SU-DHL-6 (cell line): ENCODE data around the gene TPRA1.

Experiments used
- H2AFZ ChIP-seq: fragments of 200-600 bp; sonication (generic); 2 replicates; pipeline ENCODE4 v1.6.1; 2014; ENCODE audit warnings: low read depth, mild to moderate bottlenecking, moderate library complexity, mixed read lengths, antibody characterized with exemption, low read length; ENCODE audit not compliant: severe bottlenecking
- H3F3A ChIP-seq: fragments of 200-600 bp; shearing (Covaris generic); 2 replicates; pipeline ENCODE4 v1.6.0; 2016; ENCODE audit warnings: antibody characterized with exemption, mild to moderate bottlenecking; ENCODE audit not compliant: insufficient read depth
- H3K27ac ChIP-seq: fragments of 200-600 bp; sonication (generic); 2 replicates; pipeline ENCODE4 v1.5.1; 2016; ENCODE audit warnings: low read depth, mild to moderate bottlenecking, low read length, moderate library complexity, mixed read lengths
- H3K27me3 ChIP-seq: fragments of 200-600 bp; sonication (generic), shearing (Covaris generic); 2 replicates; pipeline ENCODE4 v1.6.0; 2014; ENCODE audit warnings: mild to moderate bottlenecking, low read length
- H3K36me3 ChIP-seq: fragments of 200-600 bp; sonication (generic); 2 replicates; pipeline ENCODE4 v1.6.1; 2014; ENCODE audit warnings: mild to moderate bottlenecking, low read length, mixed read lengths
- H3K4me2 ChIP-seq: fragments of 300-600, 200-600 bp; shearing (Covaris generic), sonication (generic); 2 replicates; pipeline ENCODE4 v1.6.0; 2014; ENCODE audit warnings: low read length, low read depth, mild to moderate bottlenecking; ENCODE audit not compliant: poor library complexity, severe bottlenecking
- H3K4me3 ChIP-seq: fragments of 200-600 bp; sonication (generic); 2 replicates; pipeline ENCODE4 v1.5.1; 2014; ENCODE audit warnings: antibody characterized with exemption, low read length, mild to moderate bottlenecking, mixed read lengths; ENCODE audit not compliant: insufficient read depth, poor library complexity, severe bottlenecking
- H3K79me2 ChIP-seq: fragments of 200-600 bp; sonication (generic); 2 replicates; pipeline ENCODE4 v1.6.1; 2014; ENCODE audit warnings: mild to moderate bottlenecking, low read length, moderate library complexity; ENCODE audit not compliant: insufficient read depth
- H3K9ac ChIP-seq: fragments of 200-600 bp; sonication (generic); 2 replicates; pipeline ENCODE4 v1.7.0; 2014; ENCODE audit warnings: mild to moderate bottlenecking, low read length
- H3K9me2 ChIP-seq: fragments of 200-600 bp; sonication (generic); replicated peaks from 2 replicates; pipeline ENCODE4 v1.6.1; 2014; ENCODE audit warnings: low read length; ENCODE audit not compliant: insufficient read depth
- H3K9me3 ChIP-seq: fragments of 200-600 bp; sonication (generic); 2 replicates; pipeline ENCODE4 v1.6.1; 2014; ENCODE audit warnings: low read length, mixed read lengths; ENCODE audit not compliant: insufficient read depth
- H4K20me1 ChIP-seq: fragments of 200-600 bp; sonication (generic); 2 replicates; pipeline ENCODE4 v1.6.1; 2014; ENCODE audit warnings: low read depth, mild to moderate bottlenecking, antibody characterized with exemption, low read length, moderate library complexity, mixed read lengths
- CTCF ChIP-seq: fragments of 200-600 bp; sonication (generic); IDR thresholded peaks from one replicate; pipeline ENCODE4 v1.5.1; 2017; ENCODE audit warnings: antibody characterized with exemption, mild to moderate bottlenecking, low read length, moderate library complexity; ENCODE audit not compliant: insufficient read depth, poor library complexity, severe bottlenecking
- EZH2phosphoT487 ChIP-seq: fragments of 200-600 bp; sonication (generic), shearing (Covaris generic); conservative IDR thresholded peaks from 2 replicates; pipeline ENCODE4 v1.6.1; 2018; ENCODE audit warnings: mild to moderate bottlenecking, antibody characterized with exemption, low read length, moderate library complexity, mixed read lengths

Gene TPRA1

GRCh38 chr3:127628788-127629466 is 38.4 kb upstream of the TPRA1 start, which contains the start of gene PODXL2:
Gene PODXL2, plus strand, starts transcription at chr3:127629185. Its CDS starts 35 bp downstream, at chr3:127629220.
- Histone ChIP-seq H3K9me3 (no peaks in the 10 kb centered on the region), H3K9ac (peak within 1 kb of the TSS; percentile 46), H3K79me2 (no peaks in the 10 kb centered on the region), H3K4me2 (peak within 1 kb of the TSS; percentile 50), H3K4me3 (peak within 1 kb of the TSS; percentile 34), H3F3A (peaks cover 8% of the 10 kb centered on the region; the same call in 1 of the 2 replicates), H3K27ac (no peak within 1 kb of the TSS), H3K36me3 (no peaks in the 10 kb centered on the region), H3K9me2 (no peaks in the 10 kb centered on the region), H3K27me3 (no peaks in the 10 kb centered on the region), H2AFZ (peak within 1 kb of the TSS; percentile 83), H4K20me1 (no peaks in the 10 kb centered on the region)
- TF ChIP-seq EZH2phosphoT487 (no peak), CTCF (no peak)

- Histone ChIP-seq H4K20me1 (no peaks in the 10 kb centered on the region), H3K9me2 (no peaks in the 10 kb centered on the region), H3F3A (peaks cover 8% of the 10 kb centered on the region; the same call in 1 of the 2 replicates), H3K27ac (no peak overlapping the region), H3K9me3 (no peaks in the 10 kb centered on the region), H2AFZ (no peak overlapping the region), H3K4me2 (no peak overlapping the region), H3K4me3 (no peak overlapping the region), H3K36me3 (no peaks in the 10 kb centered on the region), H3K79me2 (no peaks in the 10 kb centered on the region), H3K27me3 (no peaks in the 10 kb centered on the region), H3K9ac (no peak overlapping the region)
- no peak for TF ChIP-seq CTCF
- no peak for TF ChIP-seq EZH2phosphoT487
These were observed 37.9 kb upstream of the TPRA1 start for GRCh38 chr3:127628426-127628787.

GRCh38 chr3:127625821-127626220 is 35.3 kb upstream of the TPRA1 start:
- Histone ChIP-seq H3K27ac (no peak overlapping the region), H3K9ac (no peak overlapping the region), H3K9me3 (no peaks in the 10 kb centered on the region), H3F3A (peaks cover 8% of the 10 kb centered on the region; the same call in 1 of the 2 replicates), H3K4me2 (no peak overlapping the region), H3K9me2 (no peaks in the 10 kb centered on the region), H3K36me3 (no peaks in the 10 kb centered on the region), H2AFZ (no peak overlapping the region), H3K79me2 (no peaks in the 10 kb centered on the region), H4K20me1 (no peaks in the 10 kb centered on the region), H3K27me3 (no peaks in the 10 kb centered on the region), H3K4me3 (no peak overlapping the region)
- TF ChIP-seq CTCF (no peak), EZH2phosphoT487 (no peak)
